ENCODE results near the gene SNAI1. TPM values are rescaled to one million over a fixed set of nuclear protein-coding genes. Genes with fewer than 3 reads are reported as not detected.

The SNAI1 gene
- total RNA-seq, 2 donors from 2014 or later, result 13.0 to 19.1 TPM

DNA sequence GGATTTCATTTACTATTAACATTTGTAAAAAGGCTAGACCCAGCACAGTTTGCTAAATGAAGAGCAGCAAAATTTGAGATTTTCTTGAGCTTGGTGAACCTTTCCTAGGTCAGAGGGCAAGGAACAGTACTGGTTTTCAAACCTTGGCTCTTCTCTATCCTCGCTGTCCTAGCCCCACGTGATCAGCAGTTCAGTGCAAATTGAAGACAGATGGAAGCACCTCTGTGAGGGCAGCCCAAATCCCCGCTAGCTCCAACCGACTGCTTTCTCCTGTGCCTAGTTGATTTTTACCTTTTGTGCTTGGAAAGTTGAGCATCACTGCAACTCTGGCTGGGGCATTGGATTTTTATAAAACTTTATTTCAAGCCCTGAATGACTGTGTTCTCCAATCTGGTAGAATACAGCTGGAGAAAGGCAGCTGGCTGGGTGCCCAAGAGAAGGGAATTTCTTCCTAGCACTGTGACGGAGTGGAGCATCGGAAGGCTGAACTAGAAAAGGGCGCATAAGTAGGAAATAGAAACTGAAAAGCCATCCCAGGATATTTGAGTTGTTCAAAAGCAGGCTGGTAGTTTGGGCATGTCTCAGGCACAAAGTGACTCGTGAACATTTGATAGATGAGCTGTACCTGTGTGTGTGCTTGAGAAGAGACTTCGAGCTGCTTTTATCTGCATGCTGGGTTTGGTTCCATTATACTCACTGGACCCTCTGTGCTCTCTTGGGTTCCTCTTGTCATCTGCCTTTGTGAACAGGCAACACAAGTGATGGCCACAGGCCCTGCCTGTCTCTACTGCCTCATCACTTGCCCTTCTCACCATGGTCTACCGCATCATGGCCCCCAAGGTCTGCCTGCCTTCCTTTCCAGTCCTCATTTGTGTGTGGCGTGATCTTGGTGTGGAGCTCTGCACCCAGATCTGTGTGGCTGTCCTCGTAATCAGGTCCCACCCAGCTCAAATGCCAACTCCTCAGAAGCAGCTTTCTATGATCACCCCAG is 44.3 kb upstream of the SNAI1 start:
- ATAC-seq (ENCODE audit: insufficient number of reproducible peaks, low FRiP score, low read depth) (no peak), DNase-seq (ENCODE audit: low spot score) (no peak)
- H3K36me3 ChIP-seq, result peaks cover 13% of the 10 kb centered on the region
- H3K27me3 ChIP-seq (replicated peaks; ENCODE audit: insufficient read depth), result no peaks in the 10 kb centered on the region
- no peaks in the 10 kb centered on the region for H3K9me3 ChIP-seq
- peak overlapping the region; percentile 21 for H3K4me3 ChIP-seq
- H3K4me1 ChIP-seq (ENCODE audit: control insufficient read depth in 1 of 2, low read depth in 2 of 2), result peaks cover 29 to 32% of the 10 kb centered on the region in 2 donors
- H3K27ac ChIP-seq, result no peak overlapping the region
- TF ChIP-seq, protein P1, sequence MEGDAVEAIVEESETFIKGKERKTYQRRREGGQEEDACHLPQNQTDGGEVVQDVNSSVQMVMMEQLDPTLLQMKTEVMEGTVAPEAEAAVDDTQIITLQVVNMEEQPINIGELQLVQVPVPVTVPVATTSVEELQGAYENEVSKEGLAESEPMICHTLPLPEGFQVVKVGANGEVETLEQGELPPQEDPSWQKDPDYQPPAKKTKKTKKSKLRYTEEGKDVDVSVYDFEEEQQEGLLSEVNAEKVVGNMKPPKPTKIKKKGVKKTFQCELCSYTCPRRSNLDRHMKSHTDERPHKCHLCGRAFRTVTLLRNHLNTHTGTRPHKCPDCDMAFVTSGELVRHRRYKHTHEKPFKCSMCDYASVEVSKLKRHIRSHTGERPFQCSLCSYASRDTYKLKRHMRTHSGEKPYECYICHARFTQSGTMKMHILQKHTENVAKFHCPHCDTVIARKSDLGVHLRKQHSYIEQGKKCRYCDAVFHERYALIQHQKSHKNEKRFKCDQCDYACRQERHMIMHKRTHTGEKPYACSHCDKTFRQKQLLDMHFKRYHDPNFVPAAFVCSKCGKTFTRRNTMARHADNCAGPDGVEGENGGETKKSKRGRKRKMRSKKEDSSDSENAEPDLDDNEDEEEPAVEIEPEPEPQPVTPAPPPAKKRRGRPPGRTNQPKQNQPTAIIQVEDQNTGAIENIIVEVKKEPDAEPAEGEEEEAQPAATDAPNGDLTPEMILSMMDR (IDR thresholded peaks at IDR 0.05), result no peak

DNA sequence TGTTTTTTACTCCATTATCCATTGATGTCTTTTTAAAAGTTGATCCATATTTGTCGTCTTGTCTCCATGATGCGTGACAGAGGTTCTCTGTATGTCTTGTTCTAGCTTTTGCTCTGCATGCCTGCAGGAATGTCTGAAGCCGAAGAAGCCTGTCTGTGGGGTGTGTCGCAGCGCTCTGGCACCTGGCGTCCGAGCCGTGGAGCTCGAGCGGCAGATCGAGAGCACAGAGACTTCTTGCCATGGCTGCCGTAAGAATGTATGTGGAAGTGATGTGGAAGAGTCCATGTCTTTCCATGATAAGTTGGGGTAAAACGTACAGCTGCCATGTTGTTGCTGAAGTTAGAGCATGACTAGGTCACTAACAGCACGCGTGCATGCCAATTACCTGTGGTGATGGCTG is 41.3 kb upstream of the SNAI1 start:
- ATAC-seq (ENCODE audit: insufficient number of reproducible peaks, low FRiP score, low read depth) (no peak), DNase-seq (ENCODE audit: low spot score) (no peak)
- Histone ChIP-seq H3K27me3 (replicated peaks; ENCODE audit: insufficient read depth) (no peaks in the 10 kb centered on the region), H3K9me3 (no peaks in the 10 kb centered on the region), H3K4me1 (ENCODE audit: control insufficient read depth in 1 of 2, low read depth in 2 of 2) (peaks cover 22 to 29% of the 10 kb centered on the region in 2 donors), H3K27ac (no peak overlapping the region), H3K4me3 (no peak overlapping the region), H3K36me3 (peaks cover 22% of the 10 kb centered on the region)
- TF ChIP-seq, protein P1 (IDR thresholded peaks at IDR 0.05), result no peak

DNA sequence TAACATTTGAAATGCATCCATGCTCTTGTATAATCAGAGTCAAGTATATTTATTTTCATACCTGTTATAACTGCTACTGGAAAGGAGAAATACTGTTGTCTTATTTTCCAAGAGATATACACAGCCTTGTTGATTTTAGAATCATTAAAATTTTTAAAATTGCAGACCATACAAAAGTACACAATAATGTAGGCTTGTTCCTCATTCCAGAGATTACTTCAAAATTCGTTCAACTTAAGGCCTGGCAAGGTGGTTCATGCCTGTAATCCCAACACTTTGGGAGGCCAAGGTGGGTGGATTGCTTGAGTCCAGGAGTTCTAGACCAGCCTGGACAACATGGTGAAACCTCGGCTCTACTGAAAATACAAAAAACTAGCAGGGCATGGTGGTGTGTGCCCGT is 40.5 kb upstream of the SNAI1 start:
- ATAC-seq (ENCODE audit: insufficient number of reproducible peaks, low FRiP score, low read depth), result no peak
- peaks cover 22% of the 10 kb centered on the region for H3K36me3 ChIP-seq
- H3K27ac ChIP-seq, result no peak overlapping the region
- no peaks in the 10 kb centered on the region for H3K27me3 ChIP-seq (replicated peaks; ENCODE audit: insufficient read depth)
- DNase-seq (ENCODE audit: low spot score), result no peak
- H3K4me3 ChIP-seq, result no peak overlapping the region
- H3K4me1 ChIP-seq (ENCODE audit: control insufficient read depth in 1 of 2, low read depth in 2 of 2), result peaks cover 19 to 26% of the 10 kb centered on the region in 2 donors
- no peaks in the 10 kb centered on the region for H3K9me3 ChIP-seq
- TF ChIP-seq, protein P1 (IDR thresholded peaks at IDR 0.05), result no peak

DNA sequence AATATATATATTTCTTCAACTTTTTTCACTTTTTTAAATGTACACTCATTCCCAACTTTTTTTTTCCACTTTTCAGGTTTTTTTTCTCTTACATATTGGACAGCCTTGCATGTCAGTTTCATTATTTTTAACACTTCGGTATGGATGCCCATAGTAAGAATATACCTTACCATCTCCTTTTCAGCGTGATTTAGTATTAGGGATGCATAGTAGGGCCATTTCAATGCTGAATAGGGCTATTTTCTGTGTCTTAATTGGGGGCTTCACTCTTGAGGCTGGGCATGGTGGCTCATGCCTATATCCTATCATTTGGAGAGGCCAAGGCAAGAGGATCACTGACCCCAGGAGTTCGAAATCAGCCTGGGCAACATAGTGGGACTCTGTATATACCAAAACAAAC is 39.8 kb upstream of the SNAI1 start:
- H3K9me3 ChIP-seq, result no peaks in the 10 kb centered on the region
- no peak overlapping the region for H3K4me3 ChIP-seq
- TF ChIP-seq, protein P1 (IDR thresholded peaks at IDR 0.05), result no peak
- no peaks in the 10 kb centered on the region for H3K27me3 ChIP-seq (replicated peaks; ENCODE audit: insufficient read depth)
- peaks cover 13 to 20% of the 10 kb centered on the region in 2 donors for H3K4me1 ChIP-seq (ENCODE audit: control insufficient read depth in 1 of 2, low read depth in 2 of 2)
- no peak overlapping the region for H3K27ac ChIP-seq
- no peak for DNase-seq (ENCODE audit: low spot score)
- H3K36me3 ChIP-seq, result peaks cover 22% of the 10 kb centered on the region
- no peak for ATAC-seq (ENCODE audit: insufficient number of reproducible peaks, low FRiP score, low read depth)

DNA sequence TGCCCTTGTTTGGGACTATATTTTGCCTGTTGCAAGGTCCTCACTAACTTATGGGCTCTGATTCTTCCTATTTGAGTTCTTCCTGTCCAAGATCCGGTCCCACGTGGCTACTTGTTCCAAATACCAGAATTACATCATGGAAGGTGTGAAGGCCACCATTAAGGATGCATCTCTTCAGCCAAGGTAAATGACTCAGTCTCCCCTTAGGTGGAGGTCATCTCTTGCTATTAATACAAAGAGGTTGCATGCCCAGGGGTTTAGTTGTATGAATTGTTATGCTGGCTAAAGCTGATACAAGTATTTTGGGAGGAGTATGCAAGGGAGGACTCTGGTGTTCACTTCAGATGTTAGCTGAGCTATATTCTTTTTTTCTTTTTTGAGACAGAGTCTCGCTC is 37.5 kb upstream of the SNAI1 start:
- H3K36me3 ChIP-seq, result peaks cover 44% of the 10 kb centered on the region
- TF ChIP-seq, protein P1 (IDR thresholded peaks at IDR 0.05), result no peak

More for the DNA sequence above, 37.5 kb upstream of the SNAI1 start:
- ATAC-seq (ENCODE audit: insufficient number of reproducible peaks, low FRiP score, low read depth) (no peak), DNase-seq (ENCODE audit: low spot score) (no peak)
- H3K4me3 ChIP-seq, result no peak overlapping the region
- H3K27me3 ChIP-seq (replicated peaks; ENCODE audit: insufficient read depth), result no peaks in the 10 kb centered on the region
- no peaks in the 10 kb centered on the region for H3K9me3 ChIP-seq
- peaks cover 0 to 3% of the 10 kb centered on the region in 2 donors for H3K4me1 ChIP-seq (ENCODE audit: control insufficient read depth in 1 of 2, low read depth in 2 of 2)
- H3K27ac ChIP-seq, result no peak overlapping the region

Measured in thoracic aorta (tissue), 2 donors.